ENCODE results near the gene FAM120B.

GRCh38 chr6:170347975-170348374 is 41.4 kb downstream of the FAM120B start:
- TF ChIP-seq YY1 (IDR thresholded peaks at IDR 0.05; ENCODE audit: insufficient read depth, insufficient read length) (no peak), SUZ12 (IDR thresholded peaks at IDR 0.05; ENCODE audit: extremely low read depth, insufficient read depth, insufficient read length) (no peak), ZNF274 (IDR thresholded peaks at IDR 0.05; ENCODE audit: low read depth, low read length) (no peak)
